ENCODE data around the gene LMLN. TPM values are rescaled to one million over a fixed set of nuclear protein-coding genes. Genes with fewer than 3 reads are reported as not detected.

Gene LMLN
- total RNA-seq, 3 donors from 2014 or later (not counting 1 experiment from before 2014, with no cell fraction given) = 2.3 to 4.5 (median 4.0) TPM

DNA sequence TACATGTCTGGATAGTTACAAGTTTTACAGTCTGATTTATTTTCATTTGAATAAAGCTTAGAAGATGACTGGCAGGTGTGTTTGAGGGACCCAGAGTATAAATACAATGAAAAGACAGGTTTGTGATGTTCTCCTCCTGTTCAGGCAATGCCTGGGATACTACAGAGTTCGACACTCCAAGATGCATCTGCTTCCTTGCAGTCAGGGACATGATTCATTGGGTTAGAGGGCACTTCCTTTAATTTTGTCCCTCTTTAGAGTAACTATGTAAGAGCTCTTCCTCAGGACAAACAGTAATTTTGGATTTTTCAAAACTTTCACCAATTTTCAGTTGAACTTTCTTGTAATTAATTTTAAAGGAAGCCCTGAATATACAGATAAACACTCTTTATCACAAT lies 102.0 kb downstream of the LMLN start:
- no peaks in the 10 kb centered on the region for H3K4me1 ChIP-seq (ENCODE audit: control insufficient read depth, insufficient read depth, low read length)
- no peak for DNase-seq
- peaks cover 14 to 45% of the 10 kb centered on the region in 2 donors for H3K27me3 Mint-ChIP-seq (ENCODE audit: low read depth in 2 of 2)
- no peak for ATAC-seq
- H3K27ac Mint-ChIP-seq = no peak overlapping the region
- H3K9me3 ChIP-seq (ENCODE audit: control insufficient read depth, insufficient read depth, low read length) = no peaks in the 10 kb centered on the region
- intact Hi-C loops (cut with micrococcal nuclease) = no loop called here
- 29% methylated on average over 1 of the region's 1 CpG for WGBS (ENCODE audit: insufficient coverage)
- no peak overlapping the region for H3K4me3 ChIP-seq (ENCODE audit: low read length)
- H3K9me3 Mint-ChIP-seq = no peaks in the 10 kb centered on the region
- H3K27me3 ChIP-seq (ENCODE audit: control insufficient read depth, insufficient read depth, low read length) = peaks cover 3% of the 10 kb centered on the region
- H3K36me3 Mint-ChIP-seq = no peaks in the 10 kb centered on the region
- H3K27ac ChIP-seq (ENCODE audit: low read length) = no peak overlapping the region
- no peaks in the 10 kb centered on the region for H3K4me1 Mint-ChIP-seq
- no peak overlapping the region for H3K4me3 Mint-ChIP-seq
- no peak for TF ChIP-seq CTCF (IDR thresholded peaks at IDR 0.05)
- no peaks in the 10 kb centered on the region for H3K36me3 ChIP-seq (ENCODE audit: control insufficient read depth, insufficient read depth, low read length)

DNA sequence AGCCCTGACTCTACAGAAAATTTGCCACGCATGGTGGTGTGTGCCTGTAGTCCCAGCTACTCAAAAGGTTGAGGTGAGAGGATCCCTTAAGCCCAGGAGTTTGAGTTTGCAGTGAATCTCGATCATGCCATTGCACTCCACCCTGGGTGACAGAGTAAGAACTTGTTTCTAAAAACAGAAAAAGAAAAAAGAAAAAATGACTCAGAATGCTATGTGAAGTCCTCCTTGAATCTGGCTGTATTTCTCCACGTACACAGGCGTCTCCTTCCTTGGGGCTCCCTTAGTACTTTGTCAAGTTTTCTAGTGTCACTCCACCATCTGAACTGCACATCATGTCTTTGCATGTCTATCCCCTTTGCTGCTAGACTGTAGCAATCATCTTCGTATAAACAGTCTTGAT lies 104.4 kb downstream of the LMLN start:
- H3K36me3 ChIP-seq (ENCODE audit: control insufficient read depth, insufficient read depth, low read length) = no peaks in the 10 kb centered on the region
- Mint-ChIP-seq H3K4me1 (no peaks in the 10 kb centered on the region), H3K9me3 (no peaks in the 10 kb centered on the region), H3K36me3 (no peaks in the 10 kb centered on the region), H3K27ac (no peak overlapping the region), H3K27me3 (ENCODE audit: low read depth in 2 of 2) (peaks cover 11 to 32% of the 10 kb centered on the region in 2 donors), H3K4me3 (no peak overlapping the region)
- no peak overlapping the region for H3K4me3 ChIP-seq (ENCODE audit: low read length)
- no peak for ATAC-seq
- WGBS (ENCODE audit: insufficient coverage) = 90% methylated on average over 5 of the region's 5 CpGs
- intact Hi-C loops (cut with micrococcal nuclease) = no loop called here
- H3K4me1 ChIP-seq (ENCODE audit: control insufficient read depth, insufficient read depth, low read length) = no peaks in the 10 kb centered on the region
- H3K27me3 ChIP-seq (ENCODE audit: control insufficient read depth, insufficient read depth, low read length) = peaks cover 3% of the 10 kb centered on the region
- H3K9me3 ChIP-seq (ENCODE audit: control insufficient read depth, insufficient read depth, low read length) = no peaks in the 10 kb centered on the region
- H3K27ac ChIP-seq (ENCODE audit: low read length) = no peak overlapping the region
- TF ChIP-seq CTCF (IDR thresholded peaks at IDR 0.05) = no peak
- DNase-seq = no peak

DNA sequence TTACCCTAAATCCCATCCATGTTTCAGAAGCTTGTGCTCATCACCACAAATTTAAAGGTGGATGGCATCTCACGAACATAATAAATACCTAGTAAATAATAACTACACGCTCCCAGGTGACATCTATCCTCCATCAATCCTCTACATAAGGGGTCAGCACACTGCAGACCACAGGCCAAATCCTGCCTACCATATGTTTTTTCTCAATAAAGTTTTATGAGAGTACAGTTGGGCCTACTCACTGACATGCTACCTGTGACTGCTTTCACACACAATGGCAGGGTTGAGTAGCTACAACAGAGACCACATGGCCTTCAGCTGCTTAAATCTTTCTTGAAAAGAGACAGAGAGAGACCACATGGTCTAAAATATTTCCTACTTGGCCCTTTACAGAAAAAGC lies 105.9 kb downstream of the LMLN start:
- peaks cover 11 to 20% of the 10 kb centered on the region in 2 donors for H3K27me3 Mint-ChIP-seq (ENCODE audit: low read depth in 2 of 2)
- H3K4me1 Mint-ChIP-seq = no peaks in the 10 kb centered on the region
- H3K27ac ChIP-seq (ENCODE audit: low read length) = no peak overlapping the region
- H3K36me3 Mint-ChIP-seq = no peaks in the 10 kb centered on the region
- ATAC-seq (no peak), DNase-seq (no peak)
- WGBS (ENCODE audit: insufficient coverage) = 100% methylated on average over 2 of the region's 2 CpGs
- H3K4me3 ChIP-seq (ENCODE audit: low read length) = no peak overlapping the region
- intact Hi-C loops (cut with micrococcal nuclease) = no loop called here
- no peak overlapping the region for H3K27ac Mint-ChIP-seq
- H3K36me3 ChIP-seq (ENCODE audit: control insufficient read depth, insufficient read depth, low read length) = no peaks in the 10 kb centered on the region
- no peaks in the 10 kb centered on the region for H3K4me1 ChIP-seq (ENCODE audit: control insufficient read depth, insufficient read depth, low read length)
- no peak overlapping the region for H3K4me3 Mint-ChIP-seq
- H3K9me3 Mint-ChIP-seq = no peaks in the 10 kb centered on the region
- no peak for TF ChIP-seq CTCF (IDR thresholded peaks at IDR 0.05)
- no peaks in the 10 kb centered on the region for H3K9me3 ChIP-seq (ENCODE audit: control insufficient read depth, insufficient read depth, low read length)
- peaks cover 3% of the 10 kb centered on the region for H3K27me3 ChIP-seq (ENCODE audit: control insufficient read depth, insufficient read depth, low read length)

- Histone ChIP-seq H3K27me3 (ENCODE audit: control insufficient read depth, insufficient read depth, low read length) (no peaks in the 10 kb centered on the region), H3K27ac (ENCODE audit: low read length) (peak overlapping the region; percentile 31), H3K36me3 (ENCODE audit: control insufficient read depth, insufficient read depth, low read length) (no peaks in the 10 kb centered on the region), H3K9me3 (ENCODE audit: control insufficient read depth, insufficient read depth, low read length) (no peaks in the 10 kb centered on the region), H3K4me3 (ENCODE audit: low read length) (no peak overlapping the region), H3K4me1 (ENCODE audit: control insufficient read depth, insufficient read depth, low read length) (no peaks in the 10 kb centered on the region)
- Mint-ChIP-seq H3K27me3 (ENCODE audit: low read depth in 2 of 2) (peaks cover 7 to 8% of the 10 kb centered on the region in 2 donors), H3K4me3 (no peak overlapping the region), H3K9me3 (no peaks in the 10 kb centered on the region), H3K4me1 (peaks cover 6 to 9% of the 10 kb centered on the region in 2 donors), H3K27ac (no peak overlapping the region), H3K36me3 (no peaks in the 10 kb centered on the region)
- 88% methylated on average over 2 of the region's 2 CpGs for WGBS (ENCODE audit: insufficient coverage)
- ATAC-seq = no peak
- no peak for DNase-seq
- TF ChIP-seq CTCF (IDR thresholded peaks at IDR 0.05) = no peak
- intact Hi-C loops (cut with micrococcal nuclease) = no loop called here
Measured at GRCh38 chr3:198067416-198067815, 107.4 kb downstream of the LMLN start.

Data from natural killer cell (primary cell).